ENCODE data around the gene CDC123. TPM values are rescaled to one million over a fixed set of nuclear protein-coding genes. Genes with fewer than 3 reads are reported as not detected.

The CDC123 gene
- total RNA-seq, 1 experiment from 2014 or later: 114 TPM

DNA sequence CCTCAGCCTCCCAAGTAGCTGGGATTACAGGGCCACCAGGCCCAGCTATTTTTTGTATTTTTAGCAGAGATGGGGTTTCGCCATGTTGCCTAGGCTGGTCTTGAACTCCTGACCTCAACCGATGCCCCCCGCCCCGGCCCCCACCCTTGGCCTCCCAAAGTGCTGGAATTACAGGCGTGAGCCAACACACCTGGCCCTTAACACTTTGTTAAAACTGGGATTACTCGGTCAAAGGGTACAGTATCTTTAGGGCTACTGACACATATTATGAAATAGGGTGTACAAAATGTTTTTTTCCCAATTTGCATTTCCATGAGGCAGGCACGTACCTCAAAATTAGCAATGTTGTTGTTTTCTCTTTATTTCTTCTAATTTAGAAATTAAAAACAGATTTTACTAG lies 11.8 kb upstream of the CDC123 start:
- POLR2A ChIA-PET: interaction anchor here (0.5 to 1.5 kb wide), 4 partner anchors 9 to 322 kb away, joined by 3 to 9 read pairs (median 4); partner anchors contain the start of genes CDC123 and NUDT5
- Mint-ChIP-seq H3K4me3 (ENCODE audit: unreplicated experiment) (no peak overlapping the region), H3K27ac (ENCODE audit: low read depth, unreplicated experiment) (no peak overlapping the region), H3K36me3 (ENCODE audit: insufficient read depth, unreplicated experiment) (peaks cover 62% of the 10 kb centered on the region), H3K9me3 (ENCODE audit: unreplicated experiment) (no peaks in the 10 kb centered on the region), H3K27me3 (ENCODE audit: insufficient read depth, unreplicated experiment) (no peaks in the 10 kb centered on the region), H3K4me1 (ENCODE audit: insufficient read depth, unreplicated experiment) (no peaks in the 10 kb centered on the region)
- CTCF ChIA-PET: interaction anchor here (0.6 kb wide), 2 partner anchors 9 to 609 kb away, joined by 3 to 4 read pairs; no protein-coding TSS in a partner anchor
- no TSS peak for BruUV-seq (replicated peaks)
- TF ChIP-seq, protein P1, sequence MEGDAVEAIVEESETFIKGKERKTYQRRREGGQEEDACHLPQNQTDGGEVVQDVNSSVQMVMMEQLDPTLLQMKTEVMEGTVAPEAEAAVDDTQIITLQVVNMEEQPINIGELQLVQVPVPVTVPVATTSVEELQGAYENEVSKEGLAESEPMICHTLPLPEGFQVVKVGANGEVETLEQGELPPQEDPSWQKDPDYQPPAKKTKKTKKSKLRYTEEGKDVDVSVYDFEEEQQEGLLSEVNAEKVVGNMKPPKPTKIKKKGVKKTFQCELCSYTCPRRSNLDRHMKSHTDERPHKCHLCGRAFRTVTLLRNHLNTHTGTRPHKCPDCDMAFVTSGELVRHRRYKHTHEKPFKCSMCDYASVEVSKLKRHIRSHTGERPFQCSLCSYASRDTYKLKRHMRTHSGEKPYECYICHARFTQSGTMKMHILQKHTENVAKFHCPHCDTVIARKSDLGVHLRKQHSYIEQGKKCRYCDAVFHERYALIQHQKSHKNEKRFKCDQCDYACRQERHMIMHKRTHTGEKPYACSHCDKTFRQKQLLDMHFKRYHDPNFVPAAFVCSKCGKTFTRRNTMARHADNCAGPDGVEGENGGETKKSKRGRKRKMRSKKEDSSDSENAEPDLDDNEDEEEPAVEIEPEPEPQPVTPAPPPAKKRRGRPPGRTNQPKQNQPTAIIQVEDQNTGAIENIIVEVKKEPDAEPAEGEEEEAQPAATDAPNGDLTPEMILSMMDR (IDR thresholded peaks at IDR 0.05; ENCODE audit: unreplicated experiment): no peak
- DNase-seq (ENCODE audit: unreplicated experiment): no peak
- intact Hi-C loops (cut with micrococcal nuclease): no loop called here

DNA sequence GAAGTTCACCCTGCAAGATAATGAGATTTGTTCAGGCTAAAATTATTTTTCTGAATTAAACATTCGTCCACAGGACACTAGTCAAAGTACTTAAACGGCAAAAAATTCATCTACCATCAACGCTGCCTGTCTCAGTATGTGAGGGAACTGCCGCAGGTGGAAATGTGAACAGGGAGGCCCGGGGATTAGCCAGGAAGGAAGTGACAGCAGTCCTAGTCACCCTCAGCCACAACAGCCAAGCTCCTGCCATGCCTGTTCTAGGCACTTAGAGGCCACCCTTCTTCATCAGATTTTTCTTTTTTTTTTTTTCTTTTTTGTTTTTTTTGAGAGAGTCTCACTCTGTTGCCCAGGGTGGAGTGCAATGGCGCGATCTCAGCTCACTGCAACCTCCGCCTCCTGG lies 9.7 kb upstream of the CDC123 start:
- CTCF ChIA-PET: no interaction called here

DNA sequence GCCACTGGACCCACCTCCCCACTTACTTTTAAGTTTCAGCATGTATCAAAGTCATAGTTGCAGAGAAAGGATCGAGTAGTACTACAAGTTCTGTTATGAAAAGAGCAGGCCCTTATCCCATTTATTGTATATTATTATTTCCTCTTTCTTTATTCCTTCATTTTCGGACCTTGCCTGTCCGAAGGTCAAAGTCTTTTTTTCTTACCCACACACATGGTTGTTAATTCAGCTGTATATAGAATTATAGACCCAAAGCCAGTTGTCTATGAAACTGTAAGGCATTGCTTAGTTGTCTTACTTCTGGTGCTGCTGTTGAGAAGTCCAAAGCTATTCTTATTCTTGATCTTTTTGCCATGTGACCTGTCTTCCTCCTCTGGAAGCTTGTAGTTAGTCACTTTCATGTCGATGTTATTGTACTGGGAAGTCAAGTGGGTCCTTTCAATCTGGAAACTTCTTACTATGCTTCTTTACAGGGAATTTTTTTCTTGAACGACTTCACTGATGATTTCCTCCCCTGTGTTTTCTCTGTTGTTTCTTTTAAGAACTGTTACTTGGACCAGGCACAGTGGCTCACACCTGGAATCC lies 8.6 kb upstream of the CDC123 start:
- intact Hi-C loops (cut with micrococcal nuclease): no loop called here
- Mint-ChIP-seq H3K9me3 (ENCODE audit: unreplicated experiment) (no peaks in the 10 kb centered on the region), H3K4me1 (ENCODE audit: insufficient read depth, unreplicated experiment) (peaks cover 6% of the 10 kb centered on the region), H3K4me3 (ENCODE audit: unreplicated experiment) (no peak overlapping the region), H3K36me3 (ENCODE audit: insufficient read depth, unreplicated experiment) (peaks cover 69% of the 10 kb centered on the region), H3K27me3 (ENCODE audit: insufficient read depth, unreplicated experiment) (no peaks in the 10 kb centered on the region), H3K27ac (ENCODE audit: low read depth, unreplicated experiment) (no peak overlapping the region)
- POLR2A ChIA-PET: interaction anchor here (1.1 to 1.3 kb wide), 2 partner anchors 9 to 83 kb away, joined by 3 read pairs; partner anchors contain the start of genes CDC123 and NUDT5
- CTCF ChIA-PET: no interaction called here
- DNase-seq (ENCODE audit: unreplicated experiment): no peak
- BruUV-seq (replicated peaks): no TSS peak
- TF ChIP-seq, protein P1 (IDR thresholded peaks at IDR 0.05; ENCODE audit: unreplicated experiment): no peak

More for the DNA sequence above, 9.7 kb upstream of the CDC123 start:
- H3K9me3 Mint-ChIP-seq (ENCODE audit: unreplicated experiment): no peaks in the 10 kb centered on the region
- H3K36me3 Mint-ChIP-seq (ENCODE audit: insufficient read depth, unreplicated experiment): peaks cover 66% of the 10 kb centered on the region
- H3K27me3 Mint-ChIP-seq (ENCODE audit: insufficient read depth, unreplicated experiment): no peaks in the 10 kb centered on the region
- H3K4me3 Mint-ChIP-seq (ENCODE audit: unreplicated experiment): no peak overlapping the region
- H3K4me1 Mint-ChIP-seq (ENCODE audit: insufficient read depth, unreplicated experiment): no peaks in the 10 kb centered on the region
- POLR2A ChIA-PET: interaction anchor here (1.3 kb wide), 1 partner anchor 10 kb away, joined by 3 read pairs; the partner anchor contains the start of genes CDC123 and NUDT5
- BruUV-seq (replicated peaks): no TSS peak
- no peak for DNase-seq (ENCODE audit: unreplicated experiment)
- no peak overlapping the region for H3K27ac Mint-ChIP-seq (ENCODE audit: low read depth, unreplicated experiment)
- intact Hi-C loops (cut with micrococcal nuclease): no loop called here
- TF ChIP-seq, protein P1 (IDR thresholded peaks at IDR 0.05; ENCODE audit: unreplicated experiment): no peak

DNA sequence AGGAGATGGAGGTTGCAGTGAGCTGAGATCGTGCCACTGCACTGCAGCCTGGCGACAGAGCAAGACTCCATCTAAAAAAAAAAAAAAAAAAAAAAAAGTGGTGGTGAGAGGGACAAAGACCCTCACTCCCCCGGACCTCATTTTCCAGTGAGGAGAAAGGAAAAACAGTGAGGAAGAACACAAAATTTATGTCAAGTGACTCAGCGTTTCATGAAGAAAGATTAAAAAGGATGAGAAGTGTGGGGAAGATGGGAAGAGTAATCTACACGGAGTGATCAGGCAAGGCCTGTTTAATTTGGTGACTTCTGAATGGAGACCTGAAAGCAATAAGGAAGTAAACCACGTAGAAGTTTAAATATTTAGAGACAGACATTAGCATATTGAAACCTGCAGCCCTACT lies 7.3 kb upstream of the CDC123 start:
- Mint-ChIP-seq H3K27ac (ENCODE audit: low read depth, unreplicated experiment) (no peak overlapping the region), H3K4me3 (ENCODE audit: unreplicated experiment) (no peak overlapping the region), H3K36me3 (ENCODE audit: insufficient read depth, unreplicated experiment) (peaks cover 62% of the 10 kb centered on the region), H3K4me1 (ENCODE audit: insufficient read depth, unreplicated experiment) (peaks cover 12% of the 10 kb centered on the region), H3K27me3 (ENCODE audit: insufficient read depth, unreplicated experiment) (no peaks in the 10 kb centered on the region), H3K9me3 (ENCODE audit: unreplicated experiment) (no peaks in the 10 kb centered on the region)
- TF ChIP-seq, protein P1 (IDR thresholded peaks at IDR 0.05; ENCODE audit: unreplicated experiment): no peak
- intact Hi-C loops (cut with micrococcal nuclease): no loop called here
- ChIA-PET POLR2A (no interaction called here), CTCF (no interaction called here)
- no TSS peak for BruUV-seq (replicated peaks)
- no peak for DNase-seq (ENCODE audit: unreplicated experiment)
